Measurements from ENCODE around the gene SERPINB3. TPM values are rescaled to one million over a fixed set of nuclear protein-coding genes. Genes with fewer than 3 reads are reported as not detected.
"Not testable (repeated sequence)": the region's sequence is repeated elsewhere in the genome, so short reads cannot be mapped to it uniquely, and the experiment has no call there.

Gene SERPINB3
- total RNA-seq, 1 experiment from 2014 or later, result not detected

- Mint-ChIP-seq H3K9me3 (ENCODE audit: unreplicated experiment) (no peaks in the 10 kb centered on the region), H3K27me3 (ENCODE audit: insufficient read depth, unreplicated experiment) (peaks cover 4% of the 10 kb centered on the region), H3K36me3 (ENCODE audit: insufficient read depth, unreplicated experiment) (no peaks in the 10 kb centered on the region), H3K4me3 (ENCODE audit: unreplicated experiment) (no peak overlapping the region), H3K4me1 (ENCODE audit: low read depth, unreplicated experiment) (no peaks in the 10 kb centered on the region), H3K27ac (ENCODE audit: unreplicated experiment) (no peak overlapping the region)
- POLR2A ChIA-PET, result no interaction called here
- no peaks in the 10 kb centered on the region for H3K4me1 ChIP-seq
- no peaks in the 10 kb centered on the region for H3K36me3 ChIP-seq (ENCODE audit: control insufficient read depth, insufficient read depth, low read length)
- no peak overlapping the region for H3K4me3 ChIP-seq (ENCODE audit: low read depth, low read length)
- no TSS peak for BruUV-seq (replicated peaks)
- TF ChIP-seq CTCF (IDR thresholded peaks at IDR 0.05; ENCODE audit: insufficient read depth in 1 of 2, low read depth in 1 of 2, low read length in 1 of 2, severe bottlenecking in 1 of 2, unreplicated experiment in 1 of 2), result no peak
- DNase-seq, result no peak
- no peaks in the 10 kb centered on the region for H3K27me3 ChIP-seq (replicated peaks; ENCODE audit: control insufficient read depth, insufficient read depth, low read length)
- CTCF ChIA-PET, result no interaction called here
- intact Hi-C loops (cut with micrococcal nuclease; ENCODE audit: unreplicated experiment), result no loop called here
- H3K9me3 ChIP-seq, result no peaks in the 10 kb centered on the region
Observed at GRCh38 chr18:63648241-63648640, 13.5 kb downstream of the SERPINB3 start.

- Mint-ChIP-seq H3K36me3 (ENCODE audit: insufficient read depth, unreplicated experiment) (no peaks in the 10 kb centered on the region), H3K4me1 (ENCODE audit: low read depth, unreplicated experiment) (no peaks in the 10 kb centered on the region), H3K4me3 (ENCODE audit: unreplicated experiment) (no peak overlapping the region), H3K9me3 (ENCODE audit: unreplicated experiment) (no peaks in the 10 kb centered on the region), H3K27me3 (ENCODE audit: insufficient read depth, unreplicated experiment) (peaks cover 4% of the 10 kb centered on the region), H3K27ac (ENCODE audit: unreplicated experiment) (no peak overlapping the region)
- ChIA-PET CTCF (no interaction called here), POLR2A (no interaction called here)
- H3K4me3 ChIP-seq (ENCODE audit: low read depth, low read length), result no peak overlapping the region
- H3K9me3 ChIP-seq, result no peaks in the 10 kb centered on the region
- intact Hi-C loops (cut with micrococcal nuclease; ENCODE audit: unreplicated experiment), result no loop called here
- no peaks in the 10 kb centered on the region for H3K27me3 ChIP-seq (replicated peaks; ENCODE audit: control insufficient read depth, insufficient read depth, low read length)
- no peak for DNase-seq
- H3K4me1 ChIP-seq, result no peaks in the 10 kb centered on the region
- TF ChIP-seq CTCF (IDR thresholded peaks at IDR 0.05; ENCODE audit: insufficient read depth in 1 of 2, low read depth in 1 of 2, low read length in 1 of 2, severe bottlenecking in 1 of 2, unreplicated experiment in 1 of 2), result no peak
- no peaks in the 10 kb centered on the region for H3K36me3 ChIP-seq (ENCODE audit: control insufficient read depth, insufficient read depth, low read length)
- no TSS peak for BruUV-seq (replicated peaks)
Observed at GRCh38 chr18:63646936-63647335, 14.8 kb downstream of the SERPINB3 start.

- H3K4me3 ChIP-seq (ENCODE audit: low read depth, low read length); POLR2A ChIA-PET; H3K9me3 ChIP-seq; H3K27me3 Mint-ChIP-seq (ENCODE audit: insufficient read depth, unreplicated experiment); H3K36me3 Mint-ChIP-seq (ENCODE audit: insufficient read depth, unreplicated experiment); H3K4me1 Mint-ChIP-seq (ENCODE audit: low read depth, unreplicated experiment); DNase-seq; H3K4me1 ChIP-seq; H3K36me3 ChIP-seq (ENCODE audit: control insufficient read depth, insufficient read depth, low read length); H3K27me3 ChIP-seq (replicated peaks; ENCODE audit: control insufficient read depth, insufficient read depth, low read length); H3K4me3 Mint-ChIP-seq (ENCODE audit: unreplicated experiment); BruUV-seq (replicated peaks); CTCF ChIA-PET; intact Hi-C loops (cut with micrococcal nuclease; ENCODE audit: unreplicated experiment); H3K9me3 Mint-ChIP-seq (ENCODE audit: unreplicated experiment); H3K27ac Mint-ChIP-seq (ENCODE audit: unreplicated experiment): not testable (repeated sequence)
Observed at GRCh38 chr18:63644694-63645093, 17.0 kb downstream of the SERPINB3 start.

- BruUV-seq (replicated peaks); H3K4me3 Mint-ChIP-seq (ENCODE audit: unreplicated experiment); H3K4me1 Mint-ChIP-seq (ENCODE audit: low read depth, unreplicated experiment); H3K36me3 ChIP-seq (ENCODE audit: control insufficient read depth, insufficient read depth, low read length); intact Hi-C loops (cut with micrococcal nuclease; ENCODE audit: unreplicated experiment); H3K9me3 Mint-ChIP-seq (ENCODE audit: unreplicated experiment); DNase-seq; H3K9me3 ChIP-seq; H3K36me3 Mint-ChIP-seq (ENCODE audit: insufficient read depth, unreplicated experiment); H3K27ac Mint-ChIP-seq (ENCODE audit: unreplicated experiment); H3K4me1 ChIP-seq; H3K4me3 ChIP-seq (ENCODE audit: low read depth, low read length); H3K27me3 ChIP-seq (replicated peaks; ENCODE audit: control insufficient read depth, insufficient read depth, low read length); POLR2A ChIA-PET; CTCF ChIA-PET; H3K27me3 Mint-ChIP-seq (ENCODE audit: insufficient read depth, unreplicated experiment): not testable (repeated sequence)
Observed at GRCh38 chr18:63644142-63644541, 17.6 kb downstream of the SERPINB3 start, which contains the start of gene SERPINB4. Gene SERPINB4, minus strand, starts transcription at chr18:63644256. Its CDS starts 679 bp downstream, at chr18:63643577.

GRCh38 chr18:63642668-63643356 lies 18.9 kb downstream of the SERPINB3 start:
- H3K27ac Mint-ChIP-seq (ENCODE audit: unreplicated experiment); H3K4me1 ChIP-seq; H3K27me3 ChIP-seq (replicated peaks; ENCODE audit: control insufficient read depth, insufficient read depth, low read length); H3K9me3 Mint-ChIP-seq (ENCODE audit: unreplicated experiment); DNase-seq; H3K9me3 ChIP-seq; BruUV-seq (replicated peaks); H3K4me3 Mint-ChIP-seq (ENCODE audit: unreplicated experiment); POLR2A ChIA-PET; H3K36me3 ChIP-seq (ENCODE audit: control insufficient read depth, insufficient read depth, low read length); intact Hi-C loops (cut with micrococcal nuclease; ENCODE audit: unreplicated experiment); H3K27me3 Mint-ChIP-seq (ENCODE audit: insufficient read depth, unreplicated experiment); H3K36me3 Mint-ChIP-seq (ENCODE audit: insufficient read depth, unreplicated experiment); H3K4me3 ChIP-seq (ENCODE audit: low read depth, low read length); H3K4me1 Mint-ChIP-seq (ENCODE audit: low read depth, unreplicated experiment); CTCF ChIA-PET: not testable (repeated sequence)

- H3K27me3 ChIP-seq (replicated peaks; ENCODE audit: control insufficient read depth, insufficient read depth, low read length); H3K36me3 ChIP-seq (ENCODE audit: control insufficient read depth, insufficient read depth, low read length); intact Hi-C loops (cut with micrococcal nuclease; ENCODE audit: unreplicated experiment); DNase-seq; H3K4me3 ChIP-seq (ENCODE audit: low read depth, low read length); H3K4me3 Mint-ChIP-seq (ENCODE audit: unreplicated experiment); CTCF ChIA-PET; POLR2A ChIA-PET; H3K36me3 Mint-ChIP-seq (ENCODE audit: insufficient read depth, unreplicated experiment); H3K4me1 Mint-ChIP-seq (ENCODE audit: low read depth, unreplicated experiment); H3K9me3 ChIP-seq; H3K9me3 Mint-ChIP-seq (ENCODE audit: unreplicated experiment); H3K27me3 Mint-ChIP-seq (ENCODE audit: insufficient read depth, unreplicated experiment); BruUV-seq (replicated peaks); H3K4me1 ChIP-seq; H3K27ac Mint-ChIP-seq (ENCODE audit: unreplicated experiment): not testable (repeated sequence)
Observed at GRCh38 chr18:63641157-63641680, 20.5 kb downstream of the SERPINB3 start.
